HEK293 (cell line): ENCODE data around the gene CPNE8.

Experiments used
- CTCF ChIP-seq: fragments of 450-650 bp; formaldehyde crosslinking; IDR thresholded peaks from 2 replicates; pipeline ENCODE4 v1.5.1; 2016; ENCODE audit warnings: missing biosample characterization, missing genetic modification characterization
- EGR2 ChIP-seq: fragments of 450-650 bp; formaldehyde crosslinking; IDR thresholded peaks from 2 replicates; pipeline ENCODE4 v1.5.1; 2016; ENCODE audit warnings: low read depth, missing biosample characterization, missing genetic modification characterization
- KLF1 ChIP-seq: fragments of 450-650 bp; formaldehyde crosslinking; IDR thresholded peaks from 2 replicates; pipeline ENCODE4 v1.5.1; 2016; ENCODE audit warnings: missing biosample characterization, missing genetic modification characterization
- YY1 ChIP-seq: fragments of 450-650 bp; formaldehyde crosslinking; IDR thresholded peaks from 2 replicates; pipeline ENCODE4 v1.5.1; 2018; ENCODE audit warnings: missing biosample characterization, missing genetic modification characterization
- ZNF112 ChIP-seq: fragments of 450-650 bp; formaldehyde crosslinking; IDR thresholded peaks from 2 replicates; pipeline ENCODE4 v1.5.0; 2017; ENCODE audit warnings: missing biosample characterization, missing genetic modification characterization
- ZNF138 ChIP-seq: fragments of 450-650 bp; formaldehyde crosslinking; IDR thresholded peaks from 2 replicates; pipeline ENCODE4 v1.5.1; 2016; ENCODE audit warnings: missing biosample characterization, missing genetic modification characterization, borderline replicate concordance
- ZNF157 ChIP-seq: fragments of 450-650 bp; formaldehyde crosslinking; IDR thresholded peaks from 2 replicates; pipeline ENCODE4 v1.5.1; 2016; ENCODE audit warnings: missing biosample characterization, missing genetic modification characterization

GRCh38 chr12:38771871-38772270 lies 133.5 kb downstream of the CPNE8 start:
- TF ChIP-seq KLF1 (tag by site-specific recombination): no peak
- TF ChIP-seq ZNF157 (tag by site-specific recombination): no peak
- no peak for TF ChIP-seq ZNF112
- TF ChIP-seq ZNF138 (tag by site-specific recombination): no peak
- no peak for TF ChIP-seq CTCF (tag by site-specific recombination)
- TF ChIP-seq EGR2 (tag by site-specific recombination): no peak
- TF ChIP-seq YY1 (tag by site-specific recombination): no peak
